BJ (cell line): ENCODE data around the gene MYH7. TPM values are rescaled to one million over a fixed set of nuclear protein-coding genes. Genes with fewer than 3 reads are reported as not detected.

Experiments
- CTCF ChIA-PET: fragments of 350-600 bp; formaldehyde crosslinking; extraction: SDS; loops from one replicate; lab custom pipeline; 2021; ENCODE audit warnings: antibody characterized with exemption, inconsistent platforms; lab: Yijun Ruan, JAX
- POLR2A ChIA-PET: fragments of 300-600 bp; sonication (Branson Sonifier 250); formaldehyde crosslinking; extraction: SDS; loops from one replicate; lab custom pipeline; 2021; ENCODE audit warnings: antibody characterized with exemption; lab: Charles Lee
- DNase-seq: peaks from one replicate; pipeline ENCODE4 v3.0.0-alpha.2; 2011; ENCODE audit warnings: low read depth
- H3K27me3 ChIP-seq: 2 replicates; pipeline ENCODE4 v1.6.0; 2011; ENCODE audit warnings: low read length; ENCODE audit not compliant: control insufficient read depth, insufficient read depth
- H3K36me3 ChIP-seq: 2 replicates; pipeline ENCODE4 v1.5.1; 2011; ENCODE audit warnings: low read length; ENCODE audit not compliant: control insufficient read depth, insufficient read depth
- H3K4me3 ChIP-seq: 2 replicates; pipeline ENCODE4 v1.5.1; 2011; ENCODE audit warnings: low read depth, mild to moderate bottlenecking, control low read depth, low read length
- CTCF ChIP-seq: IDR thresholded peaks from 2 replicates; pipeline ENCODE4 v1.5.1; 2011; ENCODE audit warnings: low read depth, mild to moderate bottlenecking, control low read depth, inconsistent platforms, low read length, moderate library complexity; ENCODE audit not compliant: insufficient read depth
- polyA plus RNA-seq: library from polyadenylated mRNA; depleted of rRNA; stranded (reverse); fragments of >200 nt; gene quantifications from 2 replicates; pipeline ENCODE4 v1.2.3, GENCODE V29; 2011

MYH7 gene
- polyA plus RNA-seq, 1 experiment, result not detected

DNA sequence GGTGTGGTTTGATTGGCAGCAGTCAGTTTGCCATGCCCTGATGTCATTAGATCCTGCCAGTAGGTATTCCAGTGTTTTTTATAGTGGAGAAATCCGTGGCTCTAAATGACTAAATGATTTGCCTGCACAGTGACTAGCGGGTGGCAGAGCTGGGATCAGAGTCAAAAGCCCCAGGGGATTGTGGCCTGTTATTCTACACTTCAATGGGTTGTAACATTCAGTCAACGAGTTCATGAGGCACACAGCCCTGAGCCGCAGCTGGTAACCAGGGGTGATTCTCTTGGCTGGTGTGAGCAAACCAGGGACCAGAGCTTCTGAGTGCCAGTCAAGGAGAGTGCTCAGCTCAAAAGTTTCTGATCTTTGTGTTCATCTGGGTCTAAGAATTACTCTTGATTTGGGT, 29.2 kb downstream of the MYH7 start:
- no peak overlapping the region for H3K4me3 ChIP-seq
- H3K27me3 ChIP-seq, result peaks cover 9% of the 10 kb centered on the region
- no peak for DNase-seq
- no peak for TF ChIP-seq CTCF
- no peaks in the 10 kb centered on the region for H3K36me3 ChIP-seq
- CTCF ChIA-PET, result interaction anchor here (0.6 kb wide), 1 partner anchor 27 kb away, joined by 3 read pairs; no protein-coding TSS in a partner anchor
- POLR2A ChIA-PET, result no interaction called here

DNA sequence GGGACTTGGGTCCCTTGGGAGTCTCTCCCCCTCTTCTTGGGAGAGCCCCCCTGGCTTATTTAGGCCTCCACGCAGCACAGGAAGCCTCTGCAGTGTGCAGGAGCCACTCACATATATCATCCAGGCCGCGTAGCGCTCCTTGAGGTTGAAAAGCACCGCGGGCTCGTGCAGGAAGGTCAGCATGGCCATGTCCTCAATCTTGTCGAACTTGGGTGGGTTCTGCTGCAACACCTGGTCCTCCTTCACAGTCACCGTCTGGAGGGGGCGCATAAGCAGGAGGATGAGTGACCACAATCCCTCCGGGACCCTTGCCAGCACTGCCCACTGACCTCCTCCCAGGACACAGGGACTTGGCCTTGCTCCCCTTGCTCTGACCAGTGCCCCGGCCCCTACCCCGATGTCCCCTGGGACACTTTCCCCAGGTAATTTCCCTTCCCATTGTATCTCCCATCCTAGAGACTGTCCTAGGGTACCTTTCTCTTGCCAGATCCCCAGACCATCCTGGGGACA, 29.9 kb downstream of the MYH7 start:
- H3K36me3 ChIP-seq, result no peaks in the 10 kb centered on the region
- no peak for TF ChIP-seq CTCF
- no peak overlapping the region for H3K4me3 ChIP-seq
- POLR2A ChIA-PET, result no interaction called here
- H3K27me3 ChIP-seq, result peaks cover 9% of the 10 kb centered on the region
- CTCF ChIA-PET, result no interaction called here
- no peak for DNase-seq

DNA sequence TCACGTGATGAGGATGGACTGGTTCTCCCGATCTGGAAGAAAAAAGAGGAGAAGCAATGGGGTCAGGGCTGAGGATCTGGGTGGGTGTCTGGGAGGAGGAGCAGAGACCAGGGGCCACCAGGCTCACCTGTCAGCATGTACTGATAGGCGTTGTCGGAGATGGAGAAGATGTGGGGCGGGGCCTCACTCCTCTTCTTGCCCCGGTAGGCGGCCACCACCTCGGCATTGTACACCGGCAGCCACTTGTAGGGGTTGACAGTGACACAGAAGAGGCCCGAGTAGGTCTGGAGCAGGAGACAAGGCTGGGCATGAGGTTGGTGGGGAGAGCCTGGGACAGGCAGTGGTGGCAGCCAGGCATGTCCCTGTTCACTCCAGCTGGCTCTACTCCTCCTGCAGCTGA, 30.4 kb downstream of the MYH7 start:
- no peak for DNase-seq
- POLR2A ChIA-PET, result no interaction called here
- TF ChIP-seq CTCF, result no peak
- Histone ChIP-seq H3K36me3 (no peaks in the 10 kb centered on the region), H3K4me3 (no peak overlapping the region), H3K27me3 (peaks cover 7% of the 10 kb centered on the region)
- CTCF ChIA-PET, result no interaction called here

- no peaks in the 10 kb centered on the region for H3K36me3 ChIP-seq
- TF ChIP-seq CTCF, result no peak
- H3K27me3 ChIP-seq, result peaks cover 9% of the 10 kb centered on the region
- ChIA-PET CTCF (no interaction called here), POLR2A (no interaction called here)
- H3K4me3 ChIP-seq, result no peak overlapping the region
- DNase-seq, result no peak
Observed at GRCh38 chr14:23404331-23404900, 31.0 kb downstream of the MYH7 start.

- Histone ChIP-seq H3K4me3 (no peak overlapping the region), H3K27me3 (peaks cover 9% of the 10 kb centered on the region), H3K36me3 (no peaks in the 10 kb centered on the region)
- ChIA-PET POLR2A (no interaction called here), CTCF (no interaction called here)
- no peak for TF ChIP-seq CTCF
- DNase-seq, result no peak
Observed at GRCh38 chr14:23403908-23404307, 31.6 kb downstream of the MYH7 start.
